ENCODE data around the gene KLK5.
"Not testable (repeated sequence)": the region's sequence is repeated elsewhere in the genome, so short reads cannot be mapped to it uniquely, and the experiment has no call there.

KLK5 gene, protein sequence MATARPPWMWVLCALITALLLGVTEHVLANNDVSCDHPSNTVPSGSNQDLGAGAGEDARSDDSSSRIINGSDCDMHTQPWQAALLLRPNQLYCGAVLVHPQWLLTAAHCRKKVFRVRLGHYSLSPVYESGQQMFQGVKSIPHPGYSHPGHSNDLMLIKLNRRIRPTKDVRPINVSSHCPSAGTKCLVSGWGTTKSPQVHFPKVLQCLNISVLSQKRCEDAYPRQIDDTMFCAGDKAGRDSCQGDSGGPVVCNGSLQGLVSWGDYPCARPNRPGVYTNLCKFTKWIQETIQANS

GRCh38 chr19:50952910-50953309 is at the start of gene KLK5:
Gene KLK5 (minus strand): TSS chr19:50953038. CDS start chr19:50952657, 381 bp downstream.
- no peak for DNase-seq (ENCODE audit: low spot score)

DNA sequence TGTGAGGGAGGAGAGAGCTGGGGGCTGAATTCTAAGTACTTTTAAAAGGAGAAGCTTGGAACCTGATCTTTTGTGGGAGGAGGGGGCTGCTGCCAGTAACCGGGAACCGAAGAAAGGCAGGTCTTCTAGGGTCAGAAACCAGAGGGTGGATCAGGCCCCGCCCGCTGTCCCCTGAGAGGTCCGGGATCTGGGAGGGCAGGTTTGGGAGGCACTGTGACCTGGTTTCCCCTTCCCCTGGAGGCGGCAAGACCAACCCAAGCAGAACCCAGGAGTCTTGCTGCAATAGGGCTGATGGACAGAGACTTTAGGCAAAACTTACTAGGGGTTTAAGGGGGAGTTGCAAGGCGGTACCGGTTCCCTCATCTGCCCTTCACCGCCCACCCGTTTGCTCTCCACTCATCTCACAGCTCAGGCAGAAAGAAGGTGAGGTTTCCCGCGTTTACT is 49.3 kb upstream of the KLK5 start:
- no peak for DNase-seq (ENCODE audit: low spot score)

- no peak for DNase-seq (ENCODE audit: low spot score)
Observed at GRCh38 chr19:51001515-51001914, 48.7 kb upstream of the KLK5 start, which contains the start of gene KLK8. Gene KLK8 (minus strand): TSS chr19:51001604. CDS start chr19:51001167, 437 bp downstream.

GRCh38 chr19:51000981-51001380 is 48.1 kb upstream of the KLK5 start:
- DNase-seq (ENCODE audit: low spot score) = no peak

DNA sequence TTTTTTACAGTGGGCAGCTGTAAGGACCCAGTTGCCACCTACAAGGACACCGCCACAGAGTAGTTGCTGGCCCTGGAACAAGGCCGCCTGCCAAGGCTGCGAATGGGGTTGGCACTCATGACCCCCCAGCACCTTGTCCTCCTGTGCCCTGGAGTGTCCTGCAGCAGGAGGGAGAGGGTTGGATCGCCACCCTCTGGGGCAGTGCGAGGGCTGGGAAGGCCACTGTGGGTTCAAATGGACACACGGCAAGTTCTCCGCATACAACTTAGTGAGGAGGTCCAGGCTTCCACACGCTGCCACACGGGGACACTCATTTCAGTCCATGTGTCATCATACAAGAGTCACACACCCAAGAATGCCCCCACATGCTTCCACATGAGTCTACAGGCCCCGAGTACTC is 47.6 kb upstream of the KLK5 start:
- no peak for DNase-seq (ENCODE audit: low spot score)

DNA sequence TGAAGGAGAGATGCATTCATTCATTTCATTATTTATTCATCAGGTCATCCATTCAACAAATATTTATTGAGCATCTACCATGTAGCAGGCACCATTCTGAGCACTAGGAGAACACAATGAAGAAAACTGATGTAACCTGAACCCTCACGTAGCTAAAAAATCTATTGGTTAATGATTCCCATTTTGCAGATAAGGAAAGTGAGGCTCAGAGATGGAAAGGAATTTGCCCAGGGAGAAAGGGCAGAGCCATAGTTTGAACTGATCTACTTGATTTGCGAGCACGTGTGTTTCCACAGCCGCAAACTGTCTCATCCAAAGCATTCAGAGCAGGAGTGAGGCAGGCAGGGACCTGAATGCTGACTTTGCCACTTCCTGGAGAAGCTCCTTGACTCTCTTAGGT is 45.8 kb upstream of the KLK5 start:
- DNase-seq (ENCODE audit: low spot score) = no peak

DNA sequence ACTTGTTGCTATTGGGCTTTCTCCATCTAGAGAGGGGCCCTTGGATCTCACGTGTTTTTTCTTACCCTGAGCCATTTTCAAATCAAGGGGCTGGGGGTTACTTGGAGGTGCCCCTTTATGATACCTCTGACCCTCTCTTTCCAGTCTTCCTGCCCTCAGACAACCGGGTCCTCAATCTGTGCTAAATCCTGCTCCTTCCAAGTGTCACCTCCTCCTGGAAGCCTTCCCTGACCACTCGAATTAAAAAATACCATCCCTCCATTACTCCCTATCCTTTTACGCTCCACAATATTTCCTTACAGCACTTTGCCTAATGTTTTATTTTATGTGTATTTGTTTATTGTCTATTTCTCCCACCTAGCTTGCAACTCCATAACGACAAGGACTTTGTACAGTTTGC is 45.2 kb upstream of the KLK5 start:
- DNase-seq (ENCODE audit: low spot score) = no peak

- DNase-seq (ENCODE audit: low spot score) = no peak
Observed at GRCh38 chr19:50994129-50994528, 41.3 kb upstream of the KLK5 start.

GRCh38 chr19:50992666-50993035 is 39.8 kb upstream of the KLK5 start:
- no peak for DNase-seq (ENCODE audit: low spot score)

- DNase-seq (ENCODE audit: low spot score) = not testable (repeated sequence)
Observed at GRCh38 chr19:50984416-50984815, 31.6 kb upstream of the KLK5 start.

DNA sequence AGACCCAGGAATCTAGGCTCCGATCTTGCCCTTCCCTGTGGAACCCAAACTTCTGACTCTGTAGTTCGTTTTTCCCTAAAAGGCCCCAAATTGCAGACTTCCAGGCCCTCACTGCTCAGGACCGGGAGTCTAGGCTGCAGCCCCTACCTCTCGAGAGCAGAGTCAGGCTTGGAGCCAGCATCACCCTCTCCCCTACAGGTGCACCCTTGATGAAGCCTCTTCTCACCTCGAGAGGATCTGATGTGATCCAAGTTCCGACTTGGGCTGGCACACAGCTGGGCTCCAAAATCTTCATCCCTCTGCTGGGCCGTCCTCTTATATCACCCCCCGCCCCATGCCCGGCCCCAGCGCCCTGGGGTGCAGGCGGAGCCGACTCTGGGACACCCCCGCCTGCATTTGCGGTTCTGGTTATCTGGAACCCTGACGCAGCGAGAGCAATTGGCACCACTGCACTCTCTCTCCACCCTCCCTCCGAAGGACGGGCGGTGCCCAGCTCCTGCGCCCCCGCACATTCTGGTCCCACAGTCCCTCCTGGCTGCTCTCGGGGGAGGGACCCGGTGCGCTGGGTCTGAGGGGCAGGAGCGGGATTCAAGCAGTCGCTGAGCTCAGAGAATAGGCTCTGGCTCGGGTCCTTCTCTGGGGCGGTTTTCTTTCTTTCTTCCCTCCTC is 30.9 kb upstream of the KLK5 start, which contains the start of gene KLK7:
Gene KLK7, minus strand, starts transcription at position 293 of the 668 bp plus-strand sequence. CDS start 1,518 bp downstream, outside the sequence.
- DNase-seq (ENCODE audit: low spot score) = no peak

- DNase-seq (ENCODE audit: low spot score) = no peak
Observed at GRCh38 chr19:50982186-50982585, 29.3 kb upstream of the KLK5 start.

DNA sequence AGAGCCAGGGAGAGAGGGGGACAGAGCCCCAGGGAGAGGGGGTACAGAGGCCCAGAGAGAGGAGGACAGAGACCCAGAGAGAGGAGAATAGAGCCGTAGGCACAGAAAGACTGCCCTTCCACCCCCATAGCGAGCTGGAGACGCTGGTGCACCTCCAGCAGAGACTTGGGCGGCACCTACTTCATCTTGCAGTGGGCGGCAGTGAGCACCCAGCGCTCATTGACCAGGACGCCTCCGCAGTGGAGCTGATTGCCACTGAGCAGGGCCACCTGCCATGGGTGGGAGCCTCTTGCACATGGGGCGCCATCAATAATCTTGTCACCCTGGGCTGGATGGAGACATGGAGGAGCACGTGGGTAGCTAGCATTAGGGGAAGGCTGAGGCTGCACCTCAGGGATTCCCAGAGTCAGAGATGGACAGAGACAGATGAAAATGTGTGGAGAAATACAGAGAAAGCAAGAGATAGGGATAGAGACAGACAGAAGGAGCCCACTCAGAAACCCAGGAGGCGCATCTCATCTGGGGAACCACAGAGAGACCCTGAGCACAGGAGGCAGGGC is 28.8 kb upstream of the KLK5 start:
- no peak for DNase-seq (ENCODE audit: low spot score)

- DNase-seq (ENCODE audit: low spot score) = no peak
Observed at GRCh38 chr19:50980208-50980607, 27.4 kb upstream of the KLK5 start.

GRCh38 chr19:50979758-50980157 is 26.9 kb upstream of the KLK5 start:
- no peak for DNase-seq (ENCODE audit: low spot score)

- no peak for DNase-seq (ENCODE audit: low spot score)
Observed at GRCh38 chr19:50978772-50979390, 26.0 kb upstream of the KLK5 start.

- no peak for DNase-seq (ENCODE audit: low spot score)
Observed at GRCh38 chr19:50977626-50978025, 24.8 kb upstream of the KLK5 start.

DNA sequence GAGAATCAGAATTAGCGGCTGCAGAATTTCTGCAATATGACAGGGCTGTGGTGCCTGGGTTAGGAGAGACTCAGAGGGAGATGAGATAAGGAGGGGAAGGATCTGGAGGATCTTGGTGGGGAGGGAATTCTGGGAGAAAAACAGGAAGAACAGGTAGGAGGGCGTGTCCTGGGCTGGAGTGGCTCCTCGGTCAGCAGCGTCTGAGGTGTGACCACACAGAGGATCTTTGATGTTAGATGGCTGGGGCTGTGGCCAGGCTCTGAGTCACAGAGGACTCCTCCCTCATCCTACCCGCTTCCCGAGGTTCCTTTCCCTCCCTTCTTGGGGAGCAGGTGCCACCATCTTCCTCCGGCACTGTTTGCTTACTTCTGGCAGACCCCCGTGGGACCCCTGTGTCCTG is 22.9 kb upstream of the KLK5 start:
- DNase-seq (ENCODE audit: low spot score) = no peak

- DNase-seq (ENCODE audit: low spot score) = no peak
Observed at GRCh38 chr19:50974702-50975556, 22.1 kb upstream of the KLK5 start.

DNA sequence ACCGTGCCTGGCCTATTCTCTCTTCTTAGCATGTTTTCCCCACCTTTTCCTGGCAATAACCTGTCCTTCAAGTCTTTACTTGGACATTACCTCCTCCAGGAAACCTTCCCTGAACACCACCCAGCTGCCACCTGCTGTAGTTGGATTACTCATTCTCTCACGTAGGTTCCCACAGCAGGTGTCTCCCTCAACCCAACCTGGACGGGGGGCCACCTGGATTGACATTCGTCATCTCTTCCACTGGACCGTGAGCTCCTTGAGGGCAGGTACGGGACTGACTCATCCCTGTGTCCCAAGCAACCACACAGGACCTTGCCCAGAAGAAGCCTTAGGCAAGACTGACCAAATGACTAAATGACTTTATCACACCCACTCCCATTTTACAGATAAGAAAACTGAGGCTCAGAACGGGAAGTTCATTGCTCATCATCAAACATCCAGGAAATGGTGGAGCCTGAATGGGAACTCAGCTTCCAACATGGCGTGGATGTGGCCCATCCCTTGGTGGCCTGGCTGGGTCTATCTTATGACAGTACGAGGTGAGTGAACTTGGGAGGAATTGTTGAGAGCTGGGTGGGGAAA is 20.0 kb upstream of the KLK5 start:
- DNase-seq (ENCODE audit: low spot score) = no peak

- not testable (repeated sequence) for DNase-seq (ENCODE audit: low spot score)
Observed at GRCh38 chr19:50969810-50970209, 17.0 kb upstream of the KLK5 start.

DNA sequence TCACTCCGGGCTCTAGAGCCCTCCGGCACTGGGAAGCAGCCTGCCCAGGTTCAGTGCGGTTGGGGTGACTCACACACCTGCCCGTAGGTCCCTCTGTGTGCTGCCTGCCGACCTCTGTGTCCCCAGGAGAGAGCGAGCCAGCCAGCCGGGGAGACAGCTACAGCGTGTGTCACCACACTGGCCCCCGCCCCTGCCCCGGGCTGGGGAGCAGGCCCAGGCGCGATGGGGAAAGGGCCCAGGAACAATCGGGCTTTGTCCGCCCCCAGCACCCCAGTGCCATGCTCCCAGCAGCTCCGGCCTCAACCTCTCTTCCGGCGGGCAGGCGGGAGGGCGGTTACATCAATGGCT is 16.5 kb upstream of the KLK5 start, which contains the start of gene KLK6:
Gene KLK6, minus strand, starts transcription at position 179 of the 348 bp plus-strand sequence. CDS start 1,487 bp downstream, outside the sequence.
- no peak for DNase-seq (ENCODE audit: low spot score)

All from CD4-positive, alpha-beta T cell treated with Interleukin-6 at 100 ng/mL for 8 hours (primary cell).